ENCODE results near the gene NDE1. TPM values are rescaled to one million over a fixed set of nuclear protein-coding genes. Genes with fewer than 3 reads are reported as not detected.

NDE1 gene
- total and polyA plus RNA-seq, 2 donors (not counting 1 experiment from before 2014, with no cell fraction given) = 23.8 to 24.0 TPM

DNA sequence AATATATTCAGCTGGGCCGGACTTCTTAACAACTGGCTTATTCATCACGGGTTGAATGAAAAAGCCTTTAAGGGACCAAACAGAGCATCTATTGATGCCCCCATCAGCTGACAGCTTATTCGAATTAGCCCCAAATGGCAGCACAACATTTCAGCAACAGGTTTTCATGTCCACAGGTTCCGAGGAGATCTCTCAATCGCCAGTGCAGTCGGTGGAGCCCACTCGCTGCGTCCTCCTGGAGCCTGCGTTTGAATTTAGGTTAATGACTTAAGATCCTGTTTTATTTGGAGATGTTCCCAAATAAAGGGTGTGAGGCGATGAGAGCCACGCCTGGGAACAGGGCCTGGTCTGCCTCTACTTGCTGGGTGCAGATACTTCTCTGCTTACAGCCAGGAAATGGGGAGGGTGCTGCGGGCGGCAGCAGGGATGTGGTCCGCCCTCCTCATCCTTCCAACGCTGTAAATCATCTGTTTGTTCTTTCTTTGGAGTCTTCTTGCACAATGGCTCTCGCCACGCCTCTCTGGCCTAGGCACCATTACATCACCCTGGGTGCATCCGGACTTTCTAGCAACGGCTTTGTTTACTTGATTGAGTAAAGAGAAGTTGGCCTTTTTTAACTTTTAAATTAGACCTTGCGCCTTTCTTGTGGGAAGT lies 22.6 kb downstream of the NDE1 start:
- Histone ChIP-seq H2AFZ (ENCODE audit: low read length) (no peak overlapping the region), H3K27ac (ENCODE audit: insufficient read depth, low read length) (peak overlapping the region; percentile 86), H3K4me1 (ENCODE audit: control insufficient read depth, extremely low read depth, insufficient read depth, low read length) (peaks cover 11% of the 10 kb centered on the region), H3K9me3 (ENCODE audit: control insufficient read depth, insufficient read depth, low read depth, low read length) (no peaks in the 10 kb centered on the region), H3K9ac (ENCODE audit: insufficient read depth, low read length) (peak overlapping the region; percentile 33), H3K79me2 (ENCODE audit: control insufficient read depth, insufficient read depth, low read length) (peaks cover 9% of the 10 kb centered on the region), H3K27me3 (ENCODE audit: control insufficient read depth, insufficient read depth, low read length) (no peaks in the 10 kb centered on the region), H4K20me1 (ENCODE audit: control insufficient read depth, extremely low read depth, insufficient read depth, low read length) (no peaks in the 10 kb centered on the region), H3K4me3 (replicated peaks in 1 of 4; ENCODE audit: control extremely low read depth in 1 of 4, insufficient read depth in 1 of 4, low read depth in 3 of 4, low read length in 4 of 4) (peak overlapping the region in 1 of 4 experiments; percentile 22), H3K4me2 (ENCODE audit: extremely low read depth, insufficient read depth, low read length) (peak overlapping the region; percentile 70), H3K36me3 (ENCODE audit: control insufficient read depth, insufficient read depth, low read length) (peaks cover 4% of the 10 kb centered on the region)
- TF ChIP-seq, protein P1, sequence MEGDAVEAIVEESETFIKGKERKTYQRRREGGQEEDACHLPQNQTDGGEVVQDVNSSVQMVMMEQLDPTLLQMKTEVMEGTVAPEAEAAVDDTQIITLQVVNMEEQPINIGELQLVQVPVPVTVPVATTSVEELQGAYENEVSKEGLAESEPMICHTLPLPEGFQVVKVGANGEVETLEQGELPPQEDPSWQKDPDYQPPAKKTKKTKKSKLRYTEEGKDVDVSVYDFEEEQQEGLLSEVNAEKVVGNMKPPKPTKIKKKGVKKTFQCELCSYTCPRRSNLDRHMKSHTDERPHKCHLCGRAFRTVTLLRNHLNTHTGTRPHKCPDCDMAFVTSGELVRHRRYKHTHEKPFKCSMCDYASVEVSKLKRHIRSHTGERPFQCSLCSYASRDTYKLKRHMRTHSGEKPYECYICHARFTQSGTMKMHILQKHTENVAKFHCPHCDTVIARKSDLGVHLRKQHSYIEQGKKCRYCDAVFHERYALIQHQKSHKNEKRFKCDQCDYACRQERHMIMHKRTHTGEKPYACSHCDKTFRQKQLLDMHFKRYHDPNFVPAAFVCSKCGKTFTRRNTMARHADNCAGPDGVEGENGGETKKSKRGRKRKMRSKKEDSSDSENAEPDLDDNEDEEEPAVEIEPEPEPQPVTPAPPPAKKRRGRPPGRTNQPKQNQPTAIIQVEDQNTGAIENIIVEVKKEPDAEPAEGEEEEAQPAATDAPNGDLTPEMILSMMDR (conservative IDR thresholded peaks at IDR 0.05 in 1 of 2, IDR thresholded peaks at IDR 0.05 in 1 of 2; ENCODE audit: low read depth in 1 of 2, low read length in 2 of 2) = no peak
- no peak for TF ChIP-seq EZH2 (IDR thresholded peaks at IDR 0.05; ENCODE audit: low read length, missing control alignments)
- DNase-seq (ENCODE audit: low read depth in 2 of 2) = peak; percentile 99

DNA sequence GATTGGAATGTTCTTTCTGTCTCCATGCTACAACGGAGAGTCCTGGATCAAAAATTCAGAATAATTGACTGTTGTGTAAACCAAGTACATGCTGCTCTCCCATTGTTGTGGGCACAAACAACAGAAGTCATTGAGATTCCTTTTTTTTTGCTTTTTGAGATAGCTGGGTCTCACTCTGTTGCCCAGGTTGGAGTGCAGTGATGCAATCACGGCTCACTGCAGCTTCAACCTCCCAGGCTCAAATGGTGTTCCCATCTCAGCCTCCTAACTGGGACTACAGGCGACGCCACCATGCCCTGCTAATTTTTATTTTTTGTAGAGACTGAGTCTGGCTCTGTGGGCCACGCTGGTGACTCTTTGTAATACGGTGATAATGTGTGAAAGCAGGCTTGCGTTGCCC lies 24.5 kb downstream of the NDE1 start:
- Histone ChIP-seq H3K9me3 (ENCODE audit: control insufficient read depth, insufficient read depth, low read depth, low read length) (no peaks in the 10 kb centered on the region), H3K27ac (ENCODE audit: insufficient read depth, low read length) (no peak overlapping the region), H3K79me2 (ENCODE audit: control insufficient read depth, insufficient read depth, low read length) (peaks cover 9% of the 10 kb centered on the region), H3K27me3 (ENCODE audit: control insufficient read depth, insufficient read depth, low read length) (no peaks in the 10 kb centered on the region), H3K4me3 (replicated peaks in 1 of 4; ENCODE audit: control extremely low read depth in 1 of 4, insufficient read depth in 1 of 4, low read depth in 3 of 4, low read length in 4 of 4) (no peak overlapping the region), H3K36me3 (ENCODE audit: control insufficient read depth, insufficient read depth, low read length) (peaks cover 8% of the 10 kb centered on the region), H3K4me2 (ENCODE audit: extremely low read depth, insufficient read depth, low read length) (no peak overlapping the region), H4K20me1 (ENCODE audit: control insufficient read depth, extremely low read depth, insufficient read depth, low read length) (no peaks in the 10 kb centered on the region), H3K9ac (ENCODE audit: insufficient read depth, low read length) (no peak overlapping the region), H2AFZ (ENCODE audit: low read length) (no peak overlapping the region), H3K4me1 (ENCODE audit: control insufficient read depth, extremely low read depth, insufficient read depth, low read length) (peaks cover 11% of the 10 kb centered on the region)
- DNase-seq (ENCODE audit: low read depth in 2 of 2) = no peak
- TF ChIP-seq, protein P1 (conservative IDR thresholded peaks at IDR 0.05 in 1 of 2, IDR thresholded peaks at IDR 0.05 in 1 of 2; ENCODE audit: low read depth in 1 of 2, low read length in 2 of 2) = no peak
- no peak for TF ChIP-seq EZH2 (IDR thresholded peaks at IDR 0.05; ENCODE audit: low read length, missing control alignments)

DNA sequence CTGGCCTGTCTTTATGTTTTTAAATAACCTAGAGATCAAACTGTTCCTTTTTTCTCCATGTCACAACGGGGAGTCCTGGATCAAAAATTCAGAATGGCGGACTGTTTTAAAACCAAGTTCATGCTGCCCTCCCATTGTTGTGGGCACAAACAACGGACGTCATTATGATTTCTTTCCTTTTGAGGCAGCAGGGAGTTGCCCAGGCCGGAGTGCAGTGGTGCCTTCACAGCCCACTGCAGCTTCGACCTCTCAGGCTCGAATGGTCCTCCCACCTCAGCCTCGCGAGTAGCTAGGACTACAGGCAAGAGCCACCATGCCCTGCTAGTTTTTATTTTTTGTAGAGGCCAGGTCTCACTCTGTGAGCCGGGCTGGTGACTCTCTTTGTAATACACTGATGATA lies 26.5 kb downstream of the NDE1 start:
- Histone ChIP-seq H4K20me1 (ENCODE audit: control insufficient read depth, extremely low read depth, insufficient read depth, low read length) (no peaks in the 10 kb centered on the region), H3K27ac (ENCODE audit: insufficient read depth, low read length) (no peak overlapping the region), H3K4me1 (ENCODE audit: control insufficient read depth, extremely low read depth, insufficient read depth, low read length) (peaks cover 11% of the 10 kb centered on the region), H3K9ac (ENCODE audit: insufficient read depth, low read length) (no peak overlapping the region), H3K4me3 (replicated peaks in 1 of 4; ENCODE audit: control extremely low read depth in 1 of 4, insufficient read depth in 1 of 4, low read depth in 3 of 4, low read length in 4 of 4) (no peak overlapping the region), H3K36me3 (ENCODE audit: control insufficient read depth, insufficient read depth, low read length) (peaks cover 10% of the 10 kb centered on the region), H3K9me3 (ENCODE audit: control insufficient read depth, insufficient read depth, low read depth, low read length) (no peaks in the 10 kb centered on the region), H3K4me2 (ENCODE audit: extremely low read depth, insufficient read depth, low read length) (no peak overlapping the region), H3K27me3 (ENCODE audit: control insufficient read depth, insufficient read depth, low read length) (no peaks in the 10 kb centered on the region), H2AFZ (ENCODE audit: low read length) (no peak overlapping the region), H3K79me2 (ENCODE audit: control insufficient read depth, insufficient read depth, low read length) (peaks cover 9% of the 10 kb centered on the region)
- TF ChIP-seq, protein P1 (conservative IDR thresholded peaks at IDR 0.05 in 1 of 2, IDR thresholded peaks at IDR 0.05 in 1 of 2; ENCODE audit: low read depth in 1 of 2, low read length in 2 of 2) = no peak
- no peak for TF ChIP-seq EZH2 (IDR thresholded peaks at IDR 0.05; ENCODE audit: low read length, missing control alignments)
- no peak for DNase-seq (ENCODE audit: low read depth in 2 of 2)

Data from fibroblast of lung (primary cell).